ENCODE measurements around the gene ARHGAP45. TPM values are rescaled to one million over a fixed set of nuclear protein-coding genes. Genes with fewer than 3 reads are reported as not detected.

The ARHGAP45 gene
- total RNA-seq, 2 donors from 2014 or later, result 37.9 to 42.6 TPM

DNA sequence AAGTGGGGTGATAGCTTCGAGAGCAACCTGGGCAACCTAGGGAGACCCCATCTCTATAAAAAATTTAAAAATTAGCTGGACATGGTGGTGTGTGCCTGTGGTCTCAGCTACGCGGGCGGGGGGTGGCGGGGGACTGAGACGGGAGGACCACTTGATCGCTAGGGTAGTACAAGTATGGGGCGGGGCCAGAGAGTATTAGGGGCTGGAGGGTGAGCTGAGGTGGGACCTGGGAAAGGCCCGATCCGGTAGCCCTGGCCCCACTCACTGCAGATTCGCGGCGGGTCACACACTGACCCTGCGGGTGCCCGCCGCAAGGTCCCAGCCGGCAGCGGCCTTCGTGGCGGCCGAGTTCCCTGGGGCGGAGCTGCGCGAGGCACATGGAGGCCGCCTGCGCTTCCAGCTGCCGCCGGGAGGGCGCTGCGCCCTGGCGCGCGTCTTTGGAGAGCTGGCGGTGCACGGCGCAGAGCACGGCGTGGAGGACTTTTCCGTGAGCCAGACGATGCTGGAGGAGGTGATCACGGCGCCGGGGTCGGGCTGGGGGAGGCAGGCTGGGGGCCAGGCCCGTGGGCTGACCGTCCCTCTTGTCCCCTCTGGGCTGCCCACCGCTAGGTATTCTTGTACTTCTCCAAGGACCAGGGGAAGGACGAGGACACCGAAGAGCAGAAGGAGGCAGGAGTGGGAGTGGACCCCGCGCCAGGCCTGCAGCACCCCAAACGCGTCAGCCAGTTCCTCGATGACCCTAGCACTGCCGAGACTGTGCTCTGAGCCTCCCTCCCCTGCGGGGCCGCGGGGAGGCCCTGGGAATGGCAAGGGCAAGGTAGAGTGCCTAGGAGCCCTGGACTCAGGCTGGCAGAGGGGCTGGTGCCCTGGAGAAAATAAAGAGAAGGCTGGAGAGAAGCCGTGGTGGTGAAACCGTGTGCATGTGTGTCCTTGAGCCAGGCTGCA lies 2.0 kb upstream of the ARHGAP45 start:
- Histone ChIP-seq H3K36me3 (no peaks in the 10 kb centered on the region), H3K27me3 (replicated peaks; ENCODE audit: insufficient read depth) (no peaks in the 10 kb centered on the region), H3K9me3 (no peaks in the 10 kb centered on the region), H3K27ac (no peak overlapping the region), H3K4me1 (ENCODE audit: control insufficient read depth in 1 of 2, low read depth in 2 of 2) (peaks cover 12 to 46% of the 10 kb centered on the region in 2 donors), H3K4me3 (no peak overlapping the region)
- TF ChIP-seq, protein P1, sequence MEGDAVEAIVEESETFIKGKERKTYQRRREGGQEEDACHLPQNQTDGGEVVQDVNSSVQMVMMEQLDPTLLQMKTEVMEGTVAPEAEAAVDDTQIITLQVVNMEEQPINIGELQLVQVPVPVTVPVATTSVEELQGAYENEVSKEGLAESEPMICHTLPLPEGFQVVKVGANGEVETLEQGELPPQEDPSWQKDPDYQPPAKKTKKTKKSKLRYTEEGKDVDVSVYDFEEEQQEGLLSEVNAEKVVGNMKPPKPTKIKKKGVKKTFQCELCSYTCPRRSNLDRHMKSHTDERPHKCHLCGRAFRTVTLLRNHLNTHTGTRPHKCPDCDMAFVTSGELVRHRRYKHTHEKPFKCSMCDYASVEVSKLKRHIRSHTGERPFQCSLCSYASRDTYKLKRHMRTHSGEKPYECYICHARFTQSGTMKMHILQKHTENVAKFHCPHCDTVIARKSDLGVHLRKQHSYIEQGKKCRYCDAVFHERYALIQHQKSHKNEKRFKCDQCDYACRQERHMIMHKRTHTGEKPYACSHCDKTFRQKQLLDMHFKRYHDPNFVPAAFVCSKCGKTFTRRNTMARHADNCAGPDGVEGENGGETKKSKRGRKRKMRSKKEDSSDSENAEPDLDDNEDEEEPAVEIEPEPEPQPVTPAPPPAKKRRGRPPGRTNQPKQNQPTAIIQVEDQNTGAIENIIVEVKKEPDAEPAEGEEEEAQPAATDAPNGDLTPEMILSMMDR (IDR thresholded peaks at IDR 0.05), result peak; percentile 97
- DNase-seq (ENCODE audit: low spot score), result no peak
- ATAC-seq (ENCODE audit: insufficient number of reproducible peaks, low FRiP score, low read depth), result no peak

DNA sequence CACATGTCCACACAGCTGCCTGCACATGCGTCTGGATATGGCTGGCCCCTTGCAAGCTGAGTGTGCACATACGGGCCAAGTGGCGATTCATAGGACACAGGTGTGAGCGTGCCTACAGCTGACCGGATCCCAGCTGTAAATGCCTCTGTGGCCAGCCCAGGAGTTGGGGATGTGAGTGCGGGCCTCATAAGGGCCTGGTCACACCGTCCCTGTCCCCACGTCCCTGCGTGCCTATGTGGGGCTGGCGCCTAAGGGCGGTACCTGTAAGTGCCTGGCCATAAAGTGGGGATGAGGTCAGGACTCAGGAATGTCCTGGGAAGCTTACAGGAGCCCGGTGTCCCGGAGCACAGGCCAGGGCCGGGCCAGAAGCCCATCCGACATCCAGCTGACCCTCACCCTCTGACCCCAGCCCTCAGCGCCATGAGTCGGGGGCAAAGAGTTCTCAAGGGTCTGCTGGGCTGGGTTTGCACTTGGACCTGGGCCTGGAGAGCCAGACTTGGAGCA lies 1.3 kb upstream of the ARHGAP45 start:
- no peaks in the 10 kb centered on the region for H3K36me3 ChIP-seq
- TF ChIP-seq, protein P1 (IDR thresholded peaks at IDR 0.05), result no peak
- H3K27ac ChIP-seq, result no peak overlapping the region
- DNase-seq (ENCODE audit: low spot score) (no peak), ATAC-seq (ENCODE audit: insufficient number of reproducible peaks, low FRiP score, low read depth) (no peak)
- H3K9me3 ChIP-seq, result no peaks in the 10 kb centered on the region
- H3K4me1 ChIP-seq (ENCODE audit: control insufficient read depth in 1 of 2, low read depth in 2 of 2), result peaks cover 14 to 51% of the 10 kb centered on the region in 2 donors
- no peak overlapping the region for H3K4me3 ChIP-seq
- no peaks in the 10 kb centered on the region for H3K27me3 ChIP-seq (replicated peaks; ENCODE audit: insufficient read depth)

- ATAC-seq (ENCODE audit: insufficient number of reproducible peaks, low FRiP score, low read depth), result no peak
- H3K4me3 ChIP-seq, result peak overlapping the region; percentile 68
- no peaks in the 10 kb centered on the region for H3K9me3 ChIP-seq
- peaks cover 14 to 57% of the 10 kb centered on the region in 2 donors for H3K4me1 ChIP-seq (ENCODE audit: control insufficient read depth in 1 of 2, low read depth in 2 of 2)
- TF ChIP-seq, protein P1 (IDR thresholded peaks at IDR 0.05), result no peak
- no peaks in the 10 kb centered on the region for H3K36me3 ChIP-seq
- no peak for DNase-seq (ENCODE audit: low spot score)
- no peak overlapping the region for H3K27ac ChIP-seq
- H3K27me3 ChIP-seq (replicated peaks; ENCODE audit: insufficient read depth), result no peaks in the 10 kb centered on the region
These were observed 668 bp upstream of the ARHGAP45 start for GRCh38 chr19:1066251-1066747.

GRCh38 chr19:1067341-1067957 lies 482 bp downstream of the ARHGAP45 start:
- no peak for DNase-seq (ENCODE audit: low spot score)
- Histone ChIP-seq H3K27me3 (replicated peaks; ENCODE audit: insufficient read depth) (no peaks in the 10 kb centered on the region), H3K4me3 (peak overlapping the region; percentile 68), H3K36me3 (no peaks in the 10 kb centered on the region), H3K27ac (peak overlapping the region; percentile 22 to 26), H3K4me1 (ENCODE audit: control insufficient read depth in 1 of 2, low read depth in 2 of 2) (peaks cover 14 to 63% of the 10 kb centered on the region in 2 donors), H3K9me3 (no peaks in the 10 kb centered on the region)
- ATAC-seq (ENCODE audit: insufficient number of reproducible peaks, low FRiP score, low read depth), result no peak
- TF ChIP-seq, protein P1 (IDR thresholded peaks at IDR 0.05), result no peak

All from thoracic aorta (tissue), 2 donors.